ENCODE results near the gene NBPF20.
"Not testable (repeated sequence)": the region's sequence is repeated elsewhere in the genome, so short reads cannot be mapped to it uniquely, and the experiment has no call there.

NBPF20 gene

GRCh38 chr1:145429329-145429728 is 3.9 kb upstream of the NBPF20 start:
- H3K27me3 ChIP-seq (ENCODE audit: control insufficient read depth in 3 of 3, insufficient read depth in 3 of 3, low read depth in 1 of 3, low read length in 3 of 3), result peaks cover 2 to 45% (median 35%) of the 10 kb centered on the region in 3 experiments
- not testable (repeated sequence) for H3K36me3 ChIP-seq (replicated peaks in 1 of 2; ENCODE audit: control insufficient read depth in 2 of 2, insufficient read depth in 2 of 2, low read length in 2 of 2); H3K27ac ChIP-seq (replicated peaks; ENCODE audit: low read length); H3K4ac ChIP-seq (ENCODE audit: low read length); H4K91ac ChIP-seq (ENCODE audit: low read depth, low read length, poor library complexity); H3K79me1 ChIP-seq (ENCODE audit: low read depth, low read length); H3K14ac ChIP-seq (ENCODE audit: low read length); DNase-seq (ENCODE audit: low spot score); H2BK12ac ChIP-seq (ENCODE audit: low read length); H3K9ac ChIP-seq (ENCODE audit: low read depth, low read length, poor library complexity); H2BK120ac ChIP-seq (ENCODE audit: low read depth, low read length); H3K4me2 ChIP-seq (ENCODE audit: insufficient read depth, low read length, poor library complexity, severe bottlenecking); H3K23ac ChIP-seq (ENCODE audit: low read depth, low read length, poor library complexity); H2BK15ac ChIP-seq (ENCODE audit: low read length); H4K8ac ChIP-seq (ENCODE audit: low read depth, low read length); H3K4me3 ChIP-seq (ENCODE audit: low read length in 2 of 2); H3K4me1 ChIP-seq (ENCODE audit: control insufficient read depth in 2 of 2, insufficient read depth in 1 of 2, low read depth in 1 of 2, low read length in 2 of 2); H3K18ac ChIP-seq (ENCODE audit: low read length); H2AFZ ChIP-seq (ENCODE audit: low read length); H2AK5ac ChIP-seq (ENCODE audit: low read depth, low read length); H2BK5ac ChIP-seq (ENCODE audit: low read length)
- no CpG with 5 or more reads among the region's 1 CpG for WGBS, 2 donors (ENCODE audit: extremely low coverage in 2 of 2, insufficient read length in 2 of 2, insufficient replicate concordance in 1 of 2)
- H3K9me3 ChIP-seq (replicated peaks in 1 of 2; ENCODE audit: control insufficient read depth in 2 of 2, insufficient read depth in 1 of 2, low read depth in 1 of 2, low read length in 2 of 2), result peaks cover 2 to 13% of the 10 kb centered on the region in 2 donors

DNA sequence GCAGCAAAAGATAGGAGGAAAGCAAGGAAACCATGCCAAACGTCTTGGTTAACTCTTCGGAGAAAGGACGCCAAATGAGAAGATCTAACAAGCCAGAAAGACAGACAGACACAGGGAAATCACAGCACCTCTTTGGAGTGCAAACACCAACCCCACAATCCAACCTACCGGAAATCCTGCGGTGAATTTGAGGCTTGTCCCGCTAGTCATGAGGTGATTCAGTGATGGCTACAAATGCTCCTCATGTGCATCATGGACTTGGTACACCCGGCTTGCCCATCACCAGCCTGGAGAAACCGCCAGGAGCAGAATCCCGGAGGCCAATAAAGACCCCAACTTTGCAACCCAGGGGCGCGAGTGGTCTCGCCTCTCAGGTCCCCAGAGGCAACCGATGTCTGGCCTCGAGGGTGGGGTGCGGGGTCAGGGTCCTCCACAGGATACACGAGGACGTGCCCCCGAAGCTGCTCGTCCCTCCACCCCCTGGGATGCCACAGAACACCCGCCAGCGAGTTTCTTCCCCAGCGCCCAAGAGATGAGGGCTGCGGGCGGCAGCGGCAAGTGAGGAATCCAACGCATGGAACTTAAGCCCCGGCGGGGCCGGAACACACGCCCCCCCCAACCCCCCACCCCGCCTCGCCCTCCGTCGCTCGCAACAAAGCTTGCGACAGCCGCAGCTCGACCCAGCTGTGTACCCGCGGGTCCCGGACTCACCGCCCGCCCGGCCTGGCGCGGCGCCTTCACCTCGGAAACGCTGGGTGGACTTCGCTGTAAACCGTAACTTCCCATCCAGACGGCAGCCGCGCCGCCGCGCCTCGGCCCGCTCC is 579 bp downstream of the NBPF20 start:
- Histone ChIP-seq H2AFZ (ENCODE audit: low read length) (peak overlapping the region; percentile 99), H3K4me2 (ENCODE audit: insufficient read depth, low read length, poor library complexity, severe bottlenecking) (peak overlapping the region; percentile 66), H3K18ac (ENCODE audit: low read length) (peak overlapping the region; percentile 76), H3K9ac (ENCODE audit: low read depth, low read length, poor library complexity) (peak overlapping the region; percentile 84), H3K4me3 (ENCODE audit: low read length in 2 of 2) (peak overlapping the region; percentile 71 to 85), H3K27me3 (ENCODE audit: control insufficient read depth in 3 of 3, insufficient read depth in 3 of 3, low read depth in 1 of 3, low read length in 3 of 3) (peaks cover 2 to 23% (median 22%) of the 10 kb centered on the region in 3 experiments)
- H2AK5ac ChIP-seq (ENCODE audit: low read depth, low read length); H3K4me1 ChIP-seq (ENCODE audit: control insufficient read depth in 2 of 2, insufficient read depth in 1 of 2, low read depth in 1 of 2, low read length in 2 of 2); DNase-seq (ENCODE audit: low spot score); H3K36me3 ChIP-seq (replicated peaks in 1 of 2; ENCODE audit: control insufficient read depth in 2 of 2, insufficient read depth in 2 of 2, low read length in 2 of 2); H4K91ac ChIP-seq (ENCODE audit: low read depth, low read length, poor library complexity); H4K8ac ChIP-seq (ENCODE audit: low read depth, low read length); H3K4ac ChIP-seq (ENCODE audit: low read length); H2BK12ac ChIP-seq (ENCODE audit: low read length); H3K79me1 ChIP-seq (ENCODE audit: low read depth, low read length); H3K14ac ChIP-seq (ENCODE audit: low read length); H2BK120ac ChIP-seq (ENCODE audit: low read depth, low read length); H3K23ac ChIP-seq (ENCODE audit: low read depth, low read length, poor library complexity); H2BK15ac ChIP-seq (ENCODE audit: low read length); H3K9me3 ChIP-seq (replicated peaks in 1 of 2; ENCODE audit: control insufficient read depth in 2 of 2, insufficient read depth in 1 of 2, low read depth in 1 of 2, low read length in 2 of 2); H3K27ac ChIP-seq (replicated peaks; ENCODE audit: low read length); H2BK5ac ChIP-seq (ENCODE audit: low read length): not testable (repeated sequence)
- no CpG with 5 or more reads among the region's 59 CpGs for WGBS, 2 donors (ENCODE audit: extremely low coverage in 2 of 2, insufficient read length in 2 of 2, insufficient replicate concordance in 1 of 2)

DNA sequence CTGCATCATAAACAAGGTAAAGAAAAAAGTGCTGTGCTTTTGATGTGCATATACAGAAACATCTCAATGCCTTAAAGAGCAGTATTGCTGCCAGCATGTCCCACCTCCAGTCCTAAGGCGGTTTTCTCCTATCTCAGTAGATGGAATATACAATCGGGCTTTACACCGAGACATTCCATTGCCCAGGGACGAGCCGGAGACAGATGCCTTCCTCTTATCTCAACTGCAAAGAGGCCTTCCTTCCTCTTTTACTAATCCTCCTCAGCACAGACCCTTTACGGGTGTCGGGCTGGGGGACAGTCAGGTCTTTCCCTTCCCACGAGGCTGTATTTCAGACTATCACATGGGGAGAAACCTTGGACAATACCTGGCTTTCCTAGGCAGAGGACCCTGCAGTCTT is 10.3 kb downstream of the NBPF20 start:
- H3K4me3 ChIP-seq (ENCODE audit: low read length in 2 of 2); H2BK5ac ChIP-seq (ENCODE audit: low read length); H3K4me2 ChIP-seq (ENCODE audit: insufficient read depth, low read length, poor library complexity, severe bottlenecking); H3K9me3 ChIP-seq (replicated peaks in 1 of 2; ENCODE audit: control insufficient read depth in 2 of 2, insufficient read depth in 1 of 2, low read depth in 1 of 2, low read length in 2 of 2); H2BK120ac ChIP-seq (ENCODE audit: low read depth, low read length); H3K4ac ChIP-seq (ENCODE audit: low read length); H4K91ac ChIP-seq (ENCODE audit: low read depth, low read length, poor library complexity); H4K8ac ChIP-seq (ENCODE audit: low read depth, low read length); H3K23ac ChIP-seq (ENCODE audit: low read depth, low read length, poor library complexity); H2AFZ ChIP-seq (ENCODE audit: low read length); H3K79me1 ChIP-seq (ENCODE audit: low read depth, low read length); H3K18ac ChIP-seq (ENCODE audit: low read length); H3K27ac ChIP-seq (replicated peaks; ENCODE audit: low read length); H3K36me3 ChIP-seq (replicated peaks in 1 of 2; ENCODE audit: control insufficient read depth in 2 of 2, insufficient read depth in 2 of 2, low read length in 2 of 2); H3K27me3 ChIP-seq (ENCODE audit: control insufficient read depth in 3 of 3, insufficient read depth in 3 of 3, low read depth in 1 of 3, low read length in 3 of 3); H2BK15ac ChIP-seq (ENCODE audit: low read length); DNase-seq (ENCODE audit: low spot score); H3K9ac ChIP-seq (ENCODE audit: low read depth, low read length, poor library complexity); H2BK12ac ChIP-seq (ENCODE audit: low read length); H3K14ac ChIP-seq (ENCODE audit: low read length); H2AK5ac ChIP-seq (ENCODE audit: low read depth, low read length); H3K4me1 ChIP-seq (ENCODE audit: control insufficient read depth in 2 of 2, insufficient read depth in 1 of 2, low read depth in 1 of 2, low read length in 2 of 2): not testable (repeated sequence)
- no CpG with 5 or more reads among the region's 8 CpGs for WGBS, 2 donors (ENCODE audit: extremely low coverage in 2 of 2, insufficient read length in 2 of 2, insufficient replicate concordance in 1 of 2)

DNA sequence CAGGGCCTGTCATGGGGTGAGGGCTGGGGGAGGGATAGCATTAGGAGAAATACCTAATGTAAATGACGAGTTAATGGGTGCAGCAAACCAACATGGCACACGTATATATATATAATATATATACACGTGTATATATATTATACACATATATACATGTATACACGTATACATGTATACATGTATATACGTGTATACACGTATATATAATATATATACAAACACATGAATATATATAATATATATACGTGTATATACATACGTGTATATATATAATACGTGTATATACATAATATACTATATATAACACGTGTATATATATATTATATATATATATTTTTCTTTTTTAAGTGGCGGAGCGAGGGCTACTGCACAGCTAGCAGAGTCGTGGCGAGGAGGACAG is 18.1 kb downstream of the NBPF20 start:
- H3K4me1 ChIP-seq (ENCODE audit: control insufficient read depth in 2 of 2, insufficient read depth in 1 of 2, low read depth in 1 of 2, low read length in 2 of 2); H3K79me1 ChIP-seq (ENCODE audit: low read depth, low read length): not testable (repeated sequence)
- WGBS, 2 donors (ENCODE audit: extremely low coverage in 2 of 2, insufficient read length in 2 of 2, insufficient replicate concordance in 1 of 2), result no CpG with 5 or more reads among the region's 14 CpGs

More for the DNA sequence above, 18.1 kb downstream of the NBPF20 start:
- H3K14ac ChIP-seq (ENCODE audit: low read length); H2BK5ac ChIP-seq (ENCODE audit: low read length); H3K18ac ChIP-seq (ENCODE audit: low read length); H3K36me3 ChIP-seq (replicated peaks in 1 of 2; ENCODE audit: control insufficient read depth in 2 of 2, insufficient read depth in 2 of 2, low read length in 2 of 2); H3K27ac ChIP-seq (replicated peaks; ENCODE audit: low read length); H2BK12ac ChIP-seq (ENCODE audit: low read length); H2AK5ac ChIP-seq (ENCODE audit: low read depth, low read length); H3K9ac ChIP-seq (ENCODE audit: low read depth, low read length, poor library complexity); H3K9me3 ChIP-seq (replicated peaks in 1 of 2; ENCODE audit: control insufficient read depth in 2 of 2, insufficient read depth in 1 of 2, low read depth in 1 of 2, low read length in 2 of 2); H3K4me3 ChIP-seq (ENCODE audit: low read length in 2 of 2); H3K27me3 ChIP-seq (ENCODE audit: control insufficient read depth in 3 of 3, insufficient read depth in 3 of 3, low read depth in 1 of 3, low read length in 3 of 3); H4K91ac ChIP-seq (ENCODE audit: low read depth, low read length, poor library complexity); H3K4me2 ChIP-seq (ENCODE audit: insufficient read depth, low read length, poor library complexity, severe bottlenecking); H2BK15ac ChIP-seq (ENCODE audit: low read length); H3K23ac ChIP-seq (ENCODE audit: low read depth, low read length, poor library complexity); H4K8ac ChIP-seq (ENCODE audit: low read depth, low read length); H2AFZ ChIP-seq (ENCODE audit: low read length); H3K4ac ChIP-seq (ENCODE audit: low read length); DNase-seq (ENCODE audit: low spot score); H2BK120ac ChIP-seq (ENCODE audit: low read depth, low read length): not testable (repeated sequence)

Measured in neuronal stem cell (in vitro differentiated cells).